GM13976 (cell line): Measurements from ENCODE around the gene CALR.

ENCODE experiments used
- DNase-seq: peaks from one replicate; pipeline ENCODE4 v3.0.0; 2012; ENCODE audit warnings: low spot score
- in situ Hi-C: fragments of 300-500 bp; cut with MboI; formaldehyde crosslinking; loops from one replicate; pipeline ENCODE4 v1.12.0; 2022; ENCODE audit warnings: low sequenced_read_pairs, mixed read lengths, inconsistent platforms; ENCODE audit not compliant: unreplicated experiment
- TF ChIP-seq, protein P1 (sequence below): IDR thresholded peaks from 2 replicates; pipeline ENCODE4 v1.5.1; 2012; ENCODE audit warnings: borderline replicate concordance, mild to moderate bottlenecking; ENCODE audit not compliant: insufficient read depth; ENCODE audit errors: extremely low read depth, missing control alignments, control extremely low read depth

The CALR gene

DNA sequence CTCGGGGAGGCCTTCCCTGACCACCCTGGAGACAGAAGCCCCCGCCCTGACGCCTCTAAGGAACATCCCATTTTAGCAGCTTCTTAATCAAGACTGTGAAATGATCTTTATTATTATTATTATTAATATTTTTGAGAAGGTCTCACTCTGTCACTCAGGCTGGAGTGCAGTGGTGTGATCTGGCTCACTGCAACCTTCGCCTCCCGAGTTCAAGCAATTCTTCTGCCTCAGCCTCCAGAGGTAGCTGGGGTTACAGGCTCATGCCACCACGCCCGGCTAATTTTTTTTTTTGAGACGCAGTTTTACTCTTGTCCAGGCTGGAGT is 27.4 kb downstream of the CALR start:
- in situ Hi-C loops = no loop called here
- TF ChIP-seq, protein P1, sequence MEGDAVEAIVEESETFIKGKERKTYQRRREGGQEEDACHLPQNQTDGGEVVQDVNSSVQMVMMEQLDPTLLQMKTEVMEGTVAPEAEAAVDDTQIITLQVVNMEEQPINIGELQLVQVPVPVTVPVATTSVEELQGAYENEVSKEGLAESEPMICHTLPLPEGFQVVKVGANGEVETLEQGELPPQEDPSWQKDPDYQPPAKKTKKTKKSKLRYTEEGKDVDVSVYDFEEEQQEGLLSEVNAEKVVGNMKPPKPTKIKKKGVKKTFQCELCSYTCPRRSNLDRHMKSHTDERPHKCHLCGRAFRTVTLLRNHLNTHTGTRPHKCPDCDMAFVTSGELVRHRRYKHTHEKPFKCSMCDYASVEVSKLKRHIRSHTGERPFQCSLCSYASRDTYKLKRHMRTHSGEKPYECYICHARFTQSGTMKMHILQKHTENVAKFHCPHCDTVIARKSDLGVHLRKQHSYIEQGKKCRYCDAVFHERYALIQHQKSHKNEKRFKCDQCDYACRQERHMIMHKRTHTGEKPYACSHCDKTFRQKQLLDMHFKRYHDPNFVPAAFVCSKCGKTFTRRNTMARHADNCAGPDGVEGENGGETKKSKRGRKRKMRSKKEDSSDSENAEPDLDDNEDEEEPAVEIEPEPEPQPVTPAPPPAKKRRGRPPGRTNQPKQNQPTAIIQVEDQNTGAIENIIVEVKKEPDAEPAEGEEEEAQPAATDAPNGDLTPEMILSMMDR = no peak
- no peak for DNase-seq

DNA sequence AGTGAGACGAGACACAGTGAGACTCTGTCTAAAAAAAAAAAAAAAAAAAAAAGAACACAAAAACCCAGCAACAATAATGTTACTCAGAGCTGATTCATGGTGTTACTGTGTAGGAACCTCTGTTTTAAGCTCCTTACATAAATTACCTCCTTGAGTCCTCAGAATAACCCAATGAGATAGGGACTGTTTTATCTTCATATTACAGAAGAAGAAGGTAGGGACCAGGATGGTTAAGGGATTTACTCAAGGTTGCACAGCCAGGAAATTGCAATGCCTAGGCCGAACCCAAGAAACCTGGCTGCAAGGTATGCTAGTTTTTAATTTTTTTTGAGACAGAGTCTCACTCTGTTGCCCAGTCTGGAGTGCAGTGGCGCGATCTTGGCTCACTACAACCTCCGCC is 29.5 kb downstream of the CALR start:
- in situ Hi-C loops = no loop called here
- TF ChIP-seq, protein P1 = no peak
- no peak for DNase-seq

DNA sequence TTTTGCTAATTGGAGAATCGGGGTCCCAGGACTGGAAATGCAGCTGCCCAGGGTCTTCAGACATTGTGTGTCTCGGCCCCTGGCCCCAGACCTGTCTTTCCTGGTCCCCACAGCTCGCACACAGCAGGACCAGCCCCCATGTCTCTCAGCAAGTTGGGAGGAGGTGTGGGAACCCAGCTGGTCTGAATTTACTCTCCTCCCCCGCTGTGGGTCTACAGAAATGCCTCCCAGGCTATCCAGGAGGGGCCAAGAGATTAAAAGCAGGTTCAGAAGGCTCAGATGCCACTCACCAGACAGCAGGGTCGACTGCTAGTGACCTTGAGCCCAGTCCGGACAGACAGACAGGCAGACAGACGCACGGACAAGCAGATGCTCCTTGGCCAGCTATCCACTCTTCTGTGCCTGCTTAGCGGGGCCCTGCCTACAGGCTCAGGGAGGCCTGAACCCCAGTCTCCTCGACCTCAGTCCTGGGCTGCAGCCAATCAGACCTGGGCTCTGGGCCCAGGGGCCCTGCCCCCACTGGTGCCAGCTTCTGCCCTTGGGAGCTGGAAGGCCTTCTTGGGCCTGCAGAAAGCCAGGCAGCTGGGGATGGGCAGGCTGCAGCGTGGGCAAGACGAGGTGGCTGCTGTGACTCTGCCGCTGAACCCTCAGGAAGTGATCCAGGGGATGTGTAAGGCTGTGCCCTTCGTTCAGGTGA is 31.0 kb downstream of the CALR start, which contains the start of gene DAND5:
Gene DAND5, plus strand, starts transcription at position 285 of the 697 bp plus-strand sequence. Its CDS starts 85 bp downstream, at position 370.
- TF ChIP-seq, protein P1 = no peak
- in situ Hi-C loops = no loop called here

DNA sequence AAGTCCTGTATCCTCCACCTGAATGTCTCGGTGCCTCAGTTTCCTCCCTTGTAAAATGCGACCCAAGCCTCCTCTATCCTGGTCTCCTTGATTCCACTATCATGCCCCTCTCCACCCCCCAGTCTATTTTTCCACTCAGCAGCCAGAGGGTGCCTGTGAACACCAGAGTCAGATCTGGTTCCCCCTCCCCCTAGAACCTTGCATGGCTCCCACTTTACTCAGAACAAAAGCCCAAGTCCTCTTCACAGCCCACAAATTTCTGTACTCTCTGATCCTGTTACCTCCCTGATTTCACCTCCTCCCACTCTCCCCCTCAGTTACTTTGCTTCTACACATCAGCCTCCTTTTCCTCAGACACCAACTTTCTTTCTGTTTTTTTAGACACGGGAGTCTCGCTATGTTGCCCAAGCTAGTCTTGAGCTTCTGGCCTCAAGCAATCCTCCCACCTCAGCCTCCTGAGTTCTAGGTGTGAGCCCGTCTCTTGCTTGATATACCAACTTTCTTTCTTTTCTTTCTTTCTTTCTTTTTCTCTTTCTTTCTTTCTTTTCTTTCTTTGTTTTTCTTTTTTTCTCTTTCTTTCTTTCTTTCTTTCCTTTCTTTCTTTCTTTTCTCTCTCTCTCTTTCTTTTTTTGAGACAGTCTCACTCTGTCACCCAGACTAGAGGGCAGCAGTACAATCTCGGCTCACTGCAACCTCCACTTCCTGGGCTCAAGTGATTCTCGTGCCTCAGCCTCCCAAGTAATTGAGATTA is 31.8 kb downstream of the CALR start:
- DNase-seq = no peak
- in situ Hi-C loops = no loop called here
- TF ChIP-seq, protein P1 = no peak

More for the DNA sequence above, 31.0 kb downstream of the CALR start, which contains the start of gene DAND5:
- no peak for DNase-seq

DNA sequence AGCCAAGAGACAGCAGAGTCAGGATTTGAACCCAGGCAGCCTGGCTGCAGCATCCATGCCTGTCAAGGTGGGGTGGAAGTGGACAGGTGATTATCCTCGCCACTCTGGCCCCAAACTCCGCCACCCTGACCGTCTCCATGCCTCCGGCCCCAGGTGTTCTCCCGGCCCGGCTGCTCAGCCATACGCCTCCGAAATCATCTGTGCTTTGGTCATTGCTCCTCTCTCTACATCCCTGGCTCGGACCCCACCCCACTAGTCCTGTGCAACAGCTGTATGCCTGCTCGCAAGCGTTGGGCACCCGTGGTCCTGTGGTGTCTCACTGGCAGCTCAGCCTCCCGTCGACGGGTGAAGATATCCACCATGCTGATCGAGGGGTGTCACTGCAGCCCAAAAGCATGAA is 34.8 kb downstream of the CALR start:
- in situ Hi-C loops = no loop called here
- DNase-seq = no peak
- TF ChIP-seq, protein P1 = no peak

DNA sequence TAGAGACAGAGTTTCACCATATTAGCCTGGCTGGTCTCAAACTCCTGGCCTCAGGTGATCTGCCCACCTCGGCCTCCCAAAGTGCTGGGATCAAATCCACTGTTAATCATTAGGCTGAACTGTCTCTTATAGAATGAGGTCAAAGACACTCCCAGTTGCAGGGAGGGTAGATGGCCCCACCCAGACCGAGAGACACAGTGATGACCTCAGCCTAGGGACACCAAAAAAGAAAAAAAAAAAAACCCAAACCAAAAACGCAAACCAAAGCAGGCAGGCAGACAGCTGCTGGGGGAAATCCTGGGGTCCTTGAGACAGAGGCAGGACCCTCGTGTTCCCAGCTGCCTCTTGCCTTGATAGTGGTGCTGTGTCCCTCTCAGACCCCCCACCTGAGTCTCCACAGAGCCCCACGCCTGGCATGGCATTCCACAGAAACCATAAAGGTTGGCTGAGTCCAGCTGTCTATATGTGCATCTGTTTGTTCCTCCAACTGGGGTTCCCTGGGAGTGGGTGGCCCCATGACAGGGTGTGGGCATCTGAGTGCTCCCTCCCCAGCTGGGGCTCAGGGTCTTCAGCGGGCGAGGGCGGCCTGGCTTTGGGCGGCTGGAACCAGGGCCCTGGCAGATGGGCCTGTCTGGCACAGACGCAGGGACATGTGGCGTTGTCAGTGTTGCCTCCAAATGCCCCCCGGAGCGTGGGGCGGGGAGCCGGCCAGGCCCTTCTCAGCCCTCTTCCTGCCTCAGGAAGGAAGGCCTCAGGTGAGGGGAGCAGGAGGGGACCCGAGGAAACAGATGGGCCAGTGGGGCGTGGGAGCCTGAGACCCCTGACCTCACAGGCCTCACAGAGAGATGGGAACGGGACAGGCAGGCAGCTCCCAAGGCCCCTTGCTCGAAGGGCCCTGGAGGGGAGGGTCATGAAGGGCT is 36.2 kb downstream of the CALR start:
- in situ Hi-C loops = loop anchor here (5.0 kb wide), 1 partner anchor 118 kb away; no protein-coding TSS in a partner anchor
- peak; percentile 73 for DNase-seq
- TF ChIP-seq, protein P1 = no peak
